ENCODE results near the gene RAB27A. TPM values are rescaled to one million over a fixed set of nuclear protein-coding genes. Genes with fewer than 3 reads are reported as not detected.

Gene RAB27A
- total and polyA plus RNA-seq, 10 of the 15 experiments (the other 5 are each of a cell fraction or from before 2014, with no cell fraction given): 13.3 to 139 (median 35.2) TPM

DNA sequence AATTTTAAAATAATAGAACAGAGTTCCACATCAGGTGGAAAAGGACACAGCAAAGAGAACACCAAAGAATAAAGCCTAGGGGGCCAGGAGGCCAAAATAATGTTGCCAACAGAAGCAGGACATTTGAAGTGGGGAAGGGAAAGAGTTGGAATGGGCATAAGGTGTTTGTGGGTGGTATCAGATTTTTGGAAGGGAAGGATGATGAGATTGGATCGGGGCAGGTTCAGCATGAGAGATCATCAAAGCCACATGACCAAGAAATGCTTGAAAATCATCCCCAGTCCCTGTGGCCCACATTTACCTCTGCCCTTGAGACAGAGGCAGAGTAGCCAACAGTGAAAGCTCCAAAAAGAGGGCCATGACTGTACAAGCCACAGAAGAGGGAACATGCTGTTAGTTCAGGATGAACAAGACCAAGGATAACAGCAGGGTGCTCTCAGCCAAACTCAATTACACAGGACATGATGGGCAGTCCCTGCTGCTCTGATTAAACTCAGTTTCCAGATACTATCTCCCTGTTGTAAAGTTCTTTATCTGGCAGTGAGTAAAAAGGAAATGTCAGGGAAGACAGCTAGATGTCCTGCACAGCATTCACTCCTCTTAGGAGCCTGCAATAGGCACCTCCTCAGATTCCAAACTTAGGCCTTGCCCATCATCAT, 32.5 kb downstream of the RAB27A start:
- in situ Hi-C loops (cut with MboI): no loop called here

DNA sequence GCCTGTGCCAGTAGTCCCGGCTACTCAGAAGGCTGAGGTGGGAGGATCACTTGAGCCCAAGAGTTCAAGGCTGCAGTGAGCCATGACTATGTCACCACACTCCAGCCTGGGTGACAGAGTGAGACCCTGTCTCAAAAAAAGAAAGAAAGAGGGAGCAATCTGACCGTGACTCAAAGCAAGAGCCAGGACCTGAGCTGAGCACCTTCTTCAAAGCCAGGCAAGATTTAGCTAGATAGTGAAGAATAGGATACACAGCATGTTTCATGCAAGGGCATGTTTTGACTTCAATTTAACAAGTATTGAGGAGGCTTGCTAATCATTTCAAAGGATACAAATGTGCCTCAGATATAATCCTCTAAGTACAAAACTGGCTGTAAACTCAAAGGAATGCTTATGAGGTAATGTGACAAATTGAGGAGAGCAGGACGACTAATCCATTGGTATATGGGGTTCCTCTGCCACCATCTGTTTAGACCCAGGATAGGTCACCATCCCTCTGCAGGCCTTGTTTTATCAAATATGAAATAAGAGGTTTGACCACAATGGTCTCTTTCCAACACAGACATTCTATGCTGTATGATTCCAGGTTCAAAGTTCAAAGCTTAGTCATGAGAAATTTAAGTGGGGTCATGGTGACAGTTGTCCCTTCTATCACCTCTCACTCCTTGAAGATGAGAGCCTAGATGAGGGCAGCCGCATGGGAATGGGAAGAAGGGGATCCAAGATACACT, 33.2 kb downstream of the RAB27A start:
- Histone ChIP-seq H3K27ac (ENCODE audit: control insufficient read depth, insufficient read depth) (no peak overlapping the region), H4K20me1 (ENCODE audit: control insufficient read depth, insufficient read depth) (no peaks in the 10 kb centered on the region), H3K27me3 (replicated peaks in 1 of 2; ENCODE audit: control insufficient read depth in 2 of 2, insufficient read depth in 2 of 2, low read length in 1 of 2) (no peaks in the 10 kb centered on the region), H3K9me3 (replicated peaks; ENCODE audit: control insufficient read depth, insufficient read depth, low read length) (no peaks in the 10 kb centered on the region; the same call in 2 of the 3 replicates), H3K4me1 (ENCODE audit: control insufficient read depth, insufficient read depth, low read length) (peaks cover 24% of the 10 kb centered on the region), H3K79me2 (ENCODE audit: control insufficient read depth, insufficient read depth, low read length) (no peaks in the 10 kb centered on the region; the same call in 1 of the 2 replicates), H2AFZ (ENCODE audit: control insufficient read depth, low read depth, low read length) (no peak overlapping the region), H3K4me3 (peak overlapping the region; percentile 4; the same call in 1 of the 2 replicates), H3K9ac (ENCODE audit: control insufficient read depth, insufficient read depth, low read length) (no peak overlapping the region), H3K4me2 (ENCODE audit: control insufficient read depth, insufficient read depth) (no peak overlapping the region), H3K36me3 (ENCODE audit: control insufficient read depth in 2 of 2, insufficient read depth in 2 of 2, low read length in 1 of 2) (no peaks in the 10 kb centered on the region; a peak in 1 of 4 replicates)
- DNase-seq (ENCODE audit: low read depth, low spot score) (no peak), FAIRE-seq (no peak), ATAC-seq (peak; percentile 27)
- 70% methylated on average over 4 of the region's 4 CpGs for WGBS (ENCODE audit: insufficient coverage, insufficient replicate concordance, low lambda C conversion rate, missing lambda C conversion rate)
- intact Hi-C loops (cut with micrococcal nuclease; ENCODE audit: unreplicated experiment): loop anchor here (5.0 kb wide), 1 partner anchor 34 kb away; no protein-coding TSS in a partner anchor
- ChIA-PET SMC1A (ENCODE audit: uncharacterized antibody, unreplicated experiment) (interaction anchor here (0.7 to 5.7 kb wide), 11 partner anchors 8 to 179 kb away, joined by 3 to 38 read pairs (median 3); no protein-coding TSS in a partner anchor), RAD21 (ENCODE audit: unreplicated experiment) (interaction anchor here (1.0 to 3.6 kb wide), 8 partner anchors 10 to 148 kb away, joined by 3 to 19 read pairs (median 4); no protein-coding TSS in a partner anchor), POLR2A (interaction anchor here (1.0 to 2.0 kb wide), 3 partner anchors 11 to 21 kb away, joined by 3 to 5 read pairs (median 5); no protein-coding TSS in a partner anchor), CTCF (interaction anchor here (1.0 to 1.8 kb wide), 4 partner anchors 11 to 40 kb away, joined by 3 to 8 read pairs (median 6); no protein-coding TSS in a partner anchor)
- no TSS peak for BruUV-seq (replicated peaks)
- in situ Hi-C loops (cut with MboI): no loop called here
- TF ChIP-seq, protein P1, sequence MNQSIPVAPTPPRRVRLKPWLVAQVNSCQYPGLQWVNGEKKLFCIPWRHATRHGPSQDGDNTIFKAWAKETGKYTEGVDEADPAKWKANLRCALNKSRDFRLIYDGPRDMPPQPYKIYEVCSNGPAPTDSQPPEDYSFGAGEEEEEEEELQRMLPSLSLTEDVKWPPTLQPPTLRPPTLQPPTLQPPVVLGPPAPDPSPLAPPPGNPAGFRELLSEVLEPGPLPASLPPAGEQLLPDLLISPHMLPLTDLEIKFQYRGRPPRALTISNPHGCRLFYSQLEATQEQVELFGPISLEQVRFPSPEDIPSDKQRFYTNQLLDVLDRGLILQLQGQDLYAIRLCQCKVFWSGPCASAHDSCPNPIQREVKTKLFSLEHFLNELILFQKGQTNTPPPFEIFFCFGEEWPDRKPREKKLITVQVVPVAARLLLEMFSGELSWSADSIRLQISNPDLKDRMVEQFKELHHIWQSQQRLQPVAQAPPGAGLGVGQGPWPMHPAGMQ (IDR thresholded peaks at IDR 0.05; ENCODE audit: borderline replicate concordance): no peak
- TF ChIP-seq RFX5 (IDR thresholded peaks at IDR 0.05; ENCODE audit: low read depth, low read length): no peak
- TF ChIP-seq, protein P2, sequence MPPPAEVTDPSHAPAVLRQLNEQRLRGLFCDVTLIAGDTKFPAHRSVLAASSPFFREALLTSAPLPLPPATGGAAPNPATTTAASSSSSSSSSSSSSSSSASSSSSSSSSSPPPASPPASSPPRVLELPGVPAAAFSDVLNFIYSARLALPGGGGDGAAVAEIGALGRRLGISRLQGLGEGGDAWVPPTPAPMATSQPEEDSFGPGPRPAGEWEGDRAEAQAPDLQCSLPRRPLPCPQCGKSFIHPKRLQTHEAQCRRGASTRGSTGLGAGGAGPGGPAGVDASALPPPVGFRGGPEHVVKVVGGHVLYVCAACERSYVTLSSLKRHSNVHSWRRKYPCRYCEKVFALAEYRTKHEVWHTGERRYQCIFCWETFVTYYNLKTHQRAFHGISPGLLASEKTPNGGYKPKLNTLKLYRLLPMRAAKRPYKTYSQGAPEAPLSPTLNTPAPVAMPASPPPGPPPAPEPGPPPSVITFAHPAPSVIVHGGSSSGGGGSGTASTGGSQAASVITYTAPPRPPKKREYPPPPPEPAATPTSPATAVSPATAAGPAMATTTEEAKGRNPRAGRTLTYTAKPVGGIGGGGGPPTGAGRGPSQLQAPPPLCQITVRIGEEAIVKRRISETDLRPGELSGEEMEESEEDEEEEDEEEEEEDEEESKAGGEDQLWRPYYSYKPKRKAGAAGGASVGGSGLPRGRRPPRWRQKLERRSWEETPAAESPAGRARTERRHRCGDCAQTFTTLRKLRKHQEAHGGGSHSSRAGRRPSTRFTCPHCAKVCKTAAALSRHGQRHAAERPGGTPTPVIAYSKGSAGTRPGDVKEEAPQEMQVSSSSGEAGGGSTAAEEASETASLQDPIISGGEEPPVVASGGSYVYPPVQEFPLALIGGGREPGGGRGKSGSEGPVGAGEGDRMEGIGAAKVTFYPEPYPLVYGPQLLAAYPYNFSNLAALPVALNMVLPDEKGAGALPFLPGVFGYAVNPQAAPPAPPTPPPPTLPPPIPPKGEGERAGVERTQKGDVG (CRISPR knock-in tag; IDR thresholded peaks at IDR 0.05): no peak
- TF ChIP-seq SUPT20H (IDR thresholded peaks at IDR 0.05; ENCODE audit: borderline replicate concordance, control insufficient read depth, low read depth, low read length): no peak
- no peak for TF ChIP-seq STAT3 (IDR thresholded peaks at IDR 0.05; ENCODE audit: low read depth, low read length)

More for the DNA sequence above, 32.5 kb downstream of the RAB27A start:
- 100% methylated on average over 1 of the region's 1 CpG for WGBS (ENCODE audit: insufficient coverage, insufficient replicate concordance, low lambda C conversion rate, missing lambda C conversion rate)
- Histone ChIP-seq H3K9me3 (replicated peaks; ENCODE audit: control insufficient read depth, insufficient read depth, low read length) (no peaks in the 10 kb centered on the region; the same call in 2 of the 3 replicates), H3K27ac (ENCODE audit: control insufficient read depth, insufficient read depth) (no peak overlapping the region), H3K36me3 (ENCODE audit: control insufficient read depth in 2 of 2, insufficient read depth in 2 of 2, low read length in 1 of 2) (no peaks in the 10 kb centered on the region; a peak in 1 of 4 replicates), H3K4me3 (no peak overlapping the region), H3K27me3 (replicated peaks in 1 of 2; ENCODE audit: control insufficient read depth in 2 of 2, insufficient read depth in 2 of 2, low read length in 1 of 2) (no peaks in the 10 kb centered on the region), H3K79me2 (ENCODE audit: control insufficient read depth, insufficient read depth, low read length) (no peaks in the 10 kb centered on the region; the same call in 1 of the 2 replicates), H2AFZ (ENCODE audit: control insufficient read depth, low read depth, low read length) (no peak overlapping the region), H3K4me1 (ENCODE audit: control insufficient read depth, insufficient read depth, low read length) (peaks cover 24% of the 10 kb centered on the region), H4K20me1 (ENCODE audit: control insufficient read depth, insufficient read depth) (no peaks in the 10 kb centered on the region), H3K4me2 (ENCODE audit: control insufficient read depth, insufficient read depth) (no peak overlapping the region), H3K9ac (ENCODE audit: control insufficient read depth, insufficient read depth, low read length) (no peak overlapping the region)
- TF ChIP-seq NFYA (IDR thresholded peaks at IDR 0.05; ENCODE audit: borderline replicate concordance, low read depth, low read length): no peak
- ChIA-PET CTCF (interaction anchor here (1.1 to 1.8 kb wide), 3 partner anchors 10 to 182 kb away, joined by 3 to 8 read pairs (median 7); no protein-coding TSS in a partner anchor), POLR2A (interaction anchor here (0.6 to 1.6 kb wide), 2 partner anchors 20 to 39 kb away, joined by 3 to 5 read pairs; no protein-coding TSS in a partner anchor), SMC1A (ENCODE audit: uncharacterized antibody, unreplicated experiment) (interaction anchor here (0.9 to 5.7 kb wide), 13 partner anchors 8 to 178 kb away, joined by 3 to 38 read pairs (median 3); no protein-coding TSS in a partner anchor), RAD21 (ENCODE audit: unreplicated experiment) (interaction anchor here (0.5 to 3.6 kb wide), 9 partner anchors 10 to 41 kb away, joined by 3 to 19 read pairs (median 4); no protein-coding TSS in a partner anchor)
- FAIRE-seq: no peak
- BruUV-seq (replicated peaks): no TSS peak
- intact Hi-C loops (cut with micrococcal nuclease; ENCODE audit: unreplicated experiment): loop anchor here (5.0 kb wide), 1 partner anchor 35 kb away; no protein-coding TSS in a partner anchor
- no peak for ATAC-seq
- no peak for DNase-seq (ENCODE audit: low read depth, low spot score)
